IMR-90 (cell line): ENCODE results near the gene PLA2G2D. TPM values are rescaled to one million over a fixed set of nuclear protein-coding genes. Genes with fewer than 3 reads are reported as not detected.

Experiments
- ATAC-seq: fragments of 200-7000 bp; cut with Tn5 transposase; 2 replicates; pipeline ENCODE4 v1.9.1; 2020; ENCODE audit warnings: low read depth, mild to moderate bottlenecking, moderate library complexity
- BruUV-seq: library from RNA; stranded (reverse); fragments of 400-500 nt; replicated peaks from 2 replicates; lab custom pipeline; 2021; lab: Mats Ljungman, UMichigan
- CTCF ChIA-PET: fragments of 300-600 bp; formaldehyde crosslinking; extraction: SDS; loops from one replicate; lab custom pipeline; 2021; ENCODE audit warnings: antibody characterized with exemption; lab: Yijun Ruan, JAX
- POLR2A ChIA-PET: fragments of 300-600 bp; sonication (Branson Sonifier 250); formaldehyde crosslinking; loops from one replicate; lab custom pipeline; 2022; ENCODE audit warnings: antibody characterized with exemption; ENCODE audit not compliant: unreplicated experiment; lab: Charles Lee
- DNase-seq: peaks from one replicate; pipeline ENCODE4 v3.0.0; 2013
- H2AFZ ChIP-seq: replicated peaks from 2 replicates; pipeline ENCODE3; 2013; ENCODE audit warnings: low read length, mild to moderate bottlenecking; ENCODE audit not compliant: poor library complexity
- H2AK5ac ChIP-seq: 2 replicates; pipeline ENCODE4 v1.6.1; 2013; ENCODE audit warnings: low read depth, low read length, inconsistent platforms
- H2AK9ac ChIP-seq: replicated peaks from 2 replicates; pipeline ENCODE3; 2013; ENCODE audit warnings: mild to moderate bottlenecking, low read depth, low read length, moderate library complexity; ENCODE audit not compliant: poor library complexity
- H2BK120ac ChIP-seq: 2 replicates; pipeline ENCODE4 v1.6.1; 2013; ENCODE audit warnings: low read depth, low read length, inconsistent platforms
- H2BK15ac ChIP-seq: 3 replicates; pipeline ENCODE4 v1.6.1; 2013; ENCODE audit warnings: low read depth, low read length, inconsistent platforms
- H2BK20ac ChIP-seq: 2 replicates; pipeline ENCODE4 v1.6.1; 2013; ENCODE audit warnings: low read depth, mild to moderate bottlenecking, inconsistent platforms, low read length, moderate library complexity
- H2BK5ac ChIP-seq: 2 replicates; pipeline ENCODE4 v1.6.1; 2013; ENCODE audit warnings: mild to moderate bottlenecking, low read depth, low read length, inconsistent platforms; ENCODE audit not compliant: poor library complexity, severe bottlenecking
- H3K14ac ChIP-seq: replicated peaks from 2 replicates; pipeline ENCODE4 v1.6.1; 2013; ENCODE audit warnings: low read depth, low read length, inconsistent platforms
- H3K18ac ChIP-seq: 2 replicates; pipeline ENCODE4 v1.6.1; 2013; ENCODE audit warnings: low read depth, low read length, control low read depth
- H3K23ac ChIP-seq: 2 replicates; pipeline ENCODE4 v1.6.1; 2013; ENCODE audit warnings: low read depth, low read length, inconsistent platforms
- H3K27ac ChIP-seq: 2 replicates; pipeline ENCODE4 v1.5.1; 2013; ENCODE audit warnings: mild to moderate bottlenecking, control low read depth, low read length; ENCODE audit not compliant: insufficient read depth
- H3K27me3 ChIP-seq: 2 replicates; pipeline ENCODE4 v1.6.1; 2013; ENCODE audit warnings: low read length; ENCODE audit not compliant: control insufficient read depth, insufficient read depth
- H3K36me3 ChIP-seq: 2 replicates; pipeline ENCODE4 v1.6.1; 2013; ENCODE audit warnings: low read length, mixed read lengths; ENCODE audit not compliant: control insufficient read depth, insufficient read depth
- H3K4ac ChIP-seq: 2 replicates; pipeline ENCODE4 v1.6.1; 2013; ENCODE audit warnings: low read depth, low read length, inconsistent platforms
- H3K4me1 ChIP-seq: 2 replicates; pipeline ENCODE4 v1.6.1; 2013; ENCODE audit warnings: low read length, mixed read lengths; ENCODE audit not compliant: control insufficient read depth, insufficient read depth
- H3K4me2 ChIP-seq: 2 replicates; pipeline ENCODE4 v1.6.1; 2013; ENCODE audit warnings: low read depth, mild to moderate bottlenecking, control low read depth, low read length, moderate library complexity
- H3K4me3 ChIP-seq: 2 replicates; pipeline ENCODE4 v1.5.1; 2013; ENCODE audit warnings: low read depth, mild to moderate bottlenecking, control low read depth, low read length, moderate library complexity; ENCODE audit not compliant: insufficient read depth
- H3K56ac ChIP-seq: 2 replicates; pipeline ENCODE4 v1.6.1; 2013; ENCODE audit warnings: low read length, inconsistent platforms; ENCODE audit not compliant: insufficient read depth; ENCODE audit errors: extremely low read depth
- H3K79me1 ChIP-seq, 2 experiments: 2 replicates each; pipeline ENCODE4 v1.6.1; 2013; ENCODE audit warnings: low read length in 2 of 2, inconsistent platforms in 1 of 2, low read depth in 1 of 2
- H3K9ac ChIP-seq: 2 replicates; pipeline ENCODE4 v1.6.1; 2013; ENCODE audit warnings: low read depth, low read length, control low read depth
- H3K9me1 ChIP-seq: 2 replicates; pipeline ENCODE4 v1.6.1; 2013; ENCODE audit warnings: low read length, inconsistent platforms; ENCODE audit not compliant: insufficient read depth
- H3K9me3 ChIP-seq: 2 replicates; pipeline ENCODE4 v1.6.1; 2013; ENCODE audit warnings: low read length; ENCODE audit not compliant: control insufficient read depth, insufficient read depth
- H4K20me1 ChIP-seq: 2 replicates; pipeline ENCODE4 v1.6.1; 2013; ENCODE audit warnings: low read length, inconsistent platforms; ENCODE audit not compliant: insufficient read depth
- H4K5ac ChIP-seq: 2 replicates; pipeline ENCODE4 v1.6.1; 2013; ENCODE audit warnings: mild to moderate bottlenecking, low read depth, low read length, control low read depth
- H4K8ac ChIP-seq, 2 experiments: 2 replicates each; pipeline ENCODE4 v1.6.1; 2013; ENCODE audit warnings: low read depth in 2 of 2, low read length in 2 of 2, control low read depth in 1 of 2, inconsistent platforms in 1 of 2
- H4K91ac ChIP-seq: 2 replicates; pipeline ENCODE4 v1.6.1; 2013; ENCODE audit warnings: low read depth, low read length, inconsistent platforms; ENCODE audit not compliant: insufficient read depth
- BHLHE40 ChIP-seq: fragments of 150-350 bp; IDR thresholded peaks from 2 replicates; pipeline ENCODE4 v1.6.1; 2016; ENCODE audit warnings: mild to moderate bottlenecking, low read depth, low read length
- CEBPB ChIP-seq: IDR thresholded peaks from 2 replicates; pipeline ENCODE4 v1.6.1; 2012; ENCODE audit warnings: low read depth, low read length, improper control_type of control experiment
- CHD1 ChIP-seq: IDR thresholded peaks from 2 replicates; pipeline ENCODE4 v1.6.1; 2012; ENCODE audit warnings: low read depth, low read length, improper control_type of control experiment
- MAFK ChIP-seq: IDR thresholded peaks from 2 replicates; pipeline ENCODE4 v1.6.1; 2012; ENCODE audit warnings: low read depth, low read length, improper control_type of control experiment
- MXI1 ChIP-seq: IDR thresholded peaks from 2 replicates; pipeline ENCODE4 v1.6.1; 2012; ENCODE audit warnings: low read depth, mild to moderate bottlenecking, low read length, moderate library complexity, borderline replicate concordance
- POLR2A ChIP-seq: IDR thresholded peaks from 2 replicates; pipeline ENCODE4 v1.6.1; 2012; ENCODE audit warnings: mild to moderate bottlenecking, low read depth, low read length
- RAD21 ChIP-seq: IDR thresholded peaks from 2 replicates; pipeline ENCODE4 v1.6.1; 2012; ENCODE audit warnings: low read length, improper control_type of control experiment
- SMC3 ChIP-seq: fragments of 150-350 bp; IDR thresholded peaks from 2 replicates; pipeline ENCODE4 v1.6.1; 2016; ENCODE audit warnings: low read depth, mild to moderate bottlenecking, antibody characterized with exemption, low read length, moderate library complexity
- WGBS, 2 experiments: methylation state at CpG; one replicate each; pipeline versions ENCODE4 v1.1.5 to v1.1.7; 2013; ENCODE audit warnings: missing lambda C conversion rate in 2 of 2; ENCODE audit not compliant: insufficient read length in 1 of 2; ENCODE audit errors: extremely low coverage in 2 of 2; 5-methylcytosine and 5-hydroxymethylcytosine counted together
- dilution Hi-C: fragments of 300-500 bp; cut with HindIII; formaldehyde crosslinking; loops from one replicate; pipeline ENCODE4 v1.14.3; 2018; ENCODE audit warnings: low sequenced_read_pairs; ENCODE audit not compliant: unreplicated experiment
- in situ Hi-C: fragments of 300-500 bp; cut with MboI; formaldehyde crosslinking; loops from 3 replicates; pipeline ENCODE4 v1.14.3; 2019; ENCODE audit warnings: low sequenced_read_pairs, inconsistent platforms, mixed read lengths
- intact Hi-C: fragments of 100-400 bp; cut with micrococcal nuclease; formaldehyde crosslinking; loops from 2 replicates; pipeline ENCODE4 v1.10.0; 2022
- polyA plus RNA-seq, 3 experiments: library from polyadenylated mRNA; depleted of rRNA; stranded (reverse); fragments of >200 nt; gene quantifications; 2 replicates each; pipeline ENCODE4 v1.2.3, GENCODE V29; 2012; ENCODE audit warnings: low replicate concordance in 1 of 3
- total RNA-seq: library from RNA; depleted of rRNA; stranded (reverse); fragments of >200 nt; gene quantifications from 2 replicates; pipeline ENCODE4 v1.2.3, GENCODE V29; 2012
- TF ChIP-seq, protein P1 (sequence below): fragments of 150-350 bp; IDR thresholded peaks from 2 replicates; pipeline ENCODE4 v1.6.1; 2017; ENCODE audit warnings: mild to moderate bottlenecking, antibody characterized with exemption, low read length, low read depth
- TF ChIP-seq, protein P2 (sequence below): fragments of 150-350 bp; IDR thresholded peaks from 2 replicates; pipeline ENCODE4 v1.6.1; 2016; ENCODE audit warnings: low read depth, mild to moderate bottlenecking, low read length, moderate library complexity, borderline replicate concordance

Gene PLA2G2D
- total and polyA plus RNA-seq, 2 of the 4 experiments (the other 2 are of a cell fraction) = not detected

DNA sequence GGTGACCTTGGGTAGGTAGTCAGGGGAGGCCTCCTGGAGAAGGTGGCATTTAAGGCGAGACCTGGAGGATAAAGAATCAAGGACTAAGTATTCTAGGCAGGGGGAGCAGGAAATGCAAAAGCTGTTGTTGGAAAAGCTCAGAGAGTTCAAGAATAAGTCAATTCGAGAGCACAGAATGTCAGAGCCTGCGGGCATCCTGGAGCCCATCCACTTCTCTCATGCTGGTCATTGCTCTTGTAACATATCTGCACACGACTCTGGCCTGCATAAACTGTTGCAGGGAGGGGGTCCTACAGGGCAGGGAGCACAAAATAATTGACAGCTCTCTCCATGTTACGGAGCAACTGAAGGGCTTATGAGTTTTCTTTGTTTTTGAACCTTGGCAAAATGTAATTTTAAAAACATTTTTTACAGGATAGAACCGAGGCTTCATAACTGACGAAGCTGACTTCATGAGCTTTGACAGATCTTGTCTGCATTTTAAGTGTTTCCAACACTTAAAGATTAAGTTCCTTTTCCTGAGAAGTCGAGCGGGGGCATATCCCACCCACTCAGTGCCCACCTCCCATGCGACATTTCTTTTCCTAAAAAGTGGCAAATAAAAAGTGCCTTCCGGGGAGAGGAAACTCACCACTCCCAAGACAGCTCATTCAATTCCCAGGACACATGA lies 45.1 kb downstream of the PLA2G2D start:
- no peak overlapping the region for H3K14ac ChIP-seq
- intact Hi-C loops = no loop called here
- H3K23ac ChIP-seq = no peak overlapping the region
- no peak overlapping the region for H2BK15ac ChIP-seq
- H4K5ac ChIP-seq = no peak overlapping the region
- no peak overlapping the region for H2AFZ ChIP-seq
- H3K4ac ChIP-seq = no peak overlapping the region
- H3K4me1 ChIP-seq = 0 out of 2 replicates have a peak, but pooled peaks cover 2% of the 10 kb centered on the region
- H2BK120ac ChIP-seq = no peak overlapping the region
- H3K4me3 ChIP-seq = no peak overlapping the region
- CTCF ChIA-PET = no interaction called here
- no peak overlapping the region for H2BK20ac ChIP-seq
- ATAC-seq = no peak
- no TSS peak for BruUV-seq
- no peak overlapping the region for H2AK5ac ChIP-seq
- no peak overlapping the region for H3K4me2 ChIP-seq
- H4K20me1 ChIP-seq = no peaks in the 10 kb centered on the region
- WGBS, 2 experiments = 60% methylated on average over 8 of the region's 11 CpGs; no CpG with 5 or more reads in 1 of the 2 experiments
- no peaks in the 10 kb centered on the region; the same call in 1 of the 2 replicates for H3K9me3 ChIP-seq
- peaks cover 15% of the 10 kb centered on the region for H3K27me3 ChIP-seq
- POLR2A ChIA-PET = no interaction called here
- H3K27ac ChIP-seq = no peak overlapping the region
- no peak overlapping the region for H2BK5ac ChIP-seq
- DNase-seq = no peak
- no peak overlapping the region for H3K9ac ChIP-seq
- H4K8ac ChIP-seq = no peak overlapping the region
- H3K9me1 ChIP-seq = no peaks in the 10 kb centered on the region
- no peaks in the 10 kb centered on the region for H3K36me3 ChIP-seq
- no peak for TF ChIP-seq MXI1
- no peak for TF ChIP-seq POLR2A
- TF ChIP-seq, protein P1, sequence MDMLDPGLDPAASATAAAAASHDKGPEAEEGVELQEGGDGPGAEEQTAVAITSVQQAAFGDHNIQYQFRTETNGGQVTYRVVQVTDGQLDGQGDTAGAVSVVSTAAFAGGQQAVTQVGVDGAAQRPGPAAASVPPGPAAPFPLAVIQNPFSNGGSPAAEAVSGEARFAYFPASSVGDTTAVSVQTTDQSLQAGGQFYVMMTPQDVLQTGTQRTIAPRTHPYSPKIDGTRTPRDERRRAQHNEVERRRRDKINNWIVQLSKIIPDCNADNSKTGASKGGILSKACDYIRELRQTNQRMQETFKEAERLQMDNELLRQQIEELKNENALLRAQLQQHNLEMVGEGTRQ = no peak
- no peak for TF ChIP-seq CHD1
- no peak for TF ChIP-seq CEBPB
- TF ChIP-seq, protein P2, sequence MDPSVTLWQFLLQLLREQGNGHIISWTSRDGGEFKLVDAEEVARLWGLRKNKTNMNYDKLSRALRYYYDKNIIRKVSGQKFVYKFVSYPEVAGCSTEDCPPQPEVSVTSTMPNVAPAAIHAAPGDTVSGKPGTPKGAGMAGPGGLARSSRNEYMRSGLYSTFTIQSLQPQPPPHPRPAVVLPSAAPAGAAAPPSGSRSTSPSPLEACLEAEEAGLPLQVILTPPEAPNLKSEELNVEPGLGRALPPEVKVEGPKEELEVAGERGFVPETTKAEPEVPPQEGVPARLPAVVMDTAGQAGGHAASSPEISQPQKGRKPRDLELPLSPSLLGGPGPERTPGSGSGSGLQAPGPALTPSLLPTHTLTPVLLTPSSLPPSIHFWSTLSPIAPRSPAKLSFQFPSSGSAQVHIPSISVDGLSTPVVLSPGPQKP = no peak
- no peak for TF ChIP-seq BHLHE40
- TF ChIP-seq RAD21 = no peak
- no peak for TF ChIP-seq MAFK
- no peak for TF ChIP-seq SMC3
- no peak overlapping the region for H3K56ac ChIP-seq
- dilution Hi-C loops = no loop called here
- no peak overlapping the region for H4K91ac ChIP-seq
- in situ Hi-C loops = no loop called here
- H3K79me1 ChIP-seq = no peaks in the 10 kb centered on the region
- H3K18ac ChIP-seq = no peak overlapping the region
- no peak overlapping the region for H2AK9ac ChIP-seq
